ENCODE results near the gene CTU2.

Gene CTU2

GRCh38 chr16:88726408-88726749 is 20.1 kb downstream of the CTU2 start:
- peaks cover 55% of the 10 kb centered on the region for H3K36me3 ChIP-seq
- TF ChIP-seq CTCF (IDR thresholded peaks at IDR 0.05), result no peak
- H3K27me3 ChIP-seq, result no peaks in the 10 kb centered on the region
- H3K4me3 ChIP-seq (ENCODE audit: low read depth in 1 of 2, low read length in 1 of 2), result no peak overlapping the region
- H3K4me1 ChIP-seq (ENCODE audit: control insufficient read depth in 1 of 2, insufficient read depth in 1 of 2, low read depth in 1 of 2, low read length in 1 of 2), result no peaks in the 10 kb centered on the region
- H3K27ac ChIP-seq, result no peak overlapping the region
- no peaks in the 10 kb centered on the region for H3K9me3 ChIP-seq

GRCh38 chr16:88726981-88727380 is 20.7 kb downstream of the CTU2 start:
- no peaks in the 10 kb centered on the region for H3K9me3 ChIP-seq
- no peaks in the 10 kb centered on the region for H3K4me1 ChIP-seq (ENCODE audit: control insufficient read depth in 1 of 2, insufficient read depth in 1 of 2, low read depth in 1 of 2, low read length in 1 of 2)
- H3K36me3 ChIP-seq, result peaks cover 49% of the 10 kb centered on the region
- H3K27me3 ChIP-seq, result no peaks in the 10 kb centered on the region
- TF ChIP-seq CTCF (IDR thresholded peaks at IDR 0.05), result no peak
- H3K27ac ChIP-seq, result no peak overlapping the region
- no peak overlapping the region for H3K4me3 ChIP-seq (ENCODE audit: low read depth in 1 of 2, low read length in 1 of 2)

- no peaks in the 10 kb centered on the region for H3K4me1 ChIP-seq (ENCODE audit: control insufficient read depth in 1 of 2, insufficient read depth in 1 of 2, low read depth in 1 of 2, low read length in 1 of 2)
- H3K4me3 ChIP-seq (ENCODE audit: low read depth in 1 of 2, low read length in 1 of 2), result no peak overlapping the region
- H3K27ac ChIP-seq, result no peak overlapping the region
- H3K9me3 ChIP-seq, result no peaks in the 10 kb centered on the region
- H3K27me3 ChIP-seq, result no peaks in the 10 kb centered on the region
- TF ChIP-seq CTCF (IDR thresholded peaks at IDR 0.05), result no peak
- peaks cover 46% of the 10 kb centered on the region for H3K36me3 ChIP-seq
Measured at GRCh38 chr16:88727871-88728270, 21.6 kb downstream of the CTU2 start.

- peaks cover 44% of the 10 kb centered on the region for H3K36me3 ChIP-seq
- H3K27ac ChIP-seq, result no peak overlapping the region
- H3K27me3 ChIP-seq, result no peaks in the 10 kb centered on the region
- TF ChIP-seq CTCF (IDR thresholded peaks at IDR 0.05), result no peak
- H3K9me3 ChIP-seq, result no peaks in the 10 kb centered on the region
- H3K4me3 ChIP-seq (ENCODE audit: low read depth in 1 of 2, low read length in 1 of 2), result no peak overlapping the region
- H3K4me1 ChIP-seq (ENCODE audit: control insufficient read depth in 1 of 2, insufficient read depth in 1 of 2, low read depth in 1 of 2, low read length in 1 of 2), result no peaks in the 10 kb centered on the region
Measured at GRCh38 chr16:88730632-88731607, 24.6 kb downstream of the CTU2 start.

GRCh38 chr16:88731699-88732098 is 25.4 kb downstream of the CTU2 start:
- Histone ChIP-seq H3K27me3 (no peaks in the 10 kb centered on the region), H3K27ac (no peak overlapping the region), H3K9me3 (no peaks in the 10 kb centered on the region), H3K36me3 (peaks cover 36% of the 10 kb centered on the region), H3K4me3 (ENCODE audit: low read depth in 1 of 2, low read length in 1 of 2) (no peak overlapping the region), H3K4me1 (ENCODE audit: control insufficient read depth in 1 of 2, insufficient read depth in 1 of 2, low read depth in 1 of 2, low read length in 1 of 2) (no peaks in the 10 kb centered on the region)
- TF ChIP-seq CTCF (IDR thresholded peaks at IDR 0.05), result no peak
